Ectodermal cell (in vitro differentiated cells): ENCODE measurements around the gene PRCD.
"Not testable (repeated sequence)": the region's sequence is repeated elsewhere in the genome, so short reads cannot be mapped to it uniquely, and the experiment has no call there.

Source experiments
- H3K27ac ChIP-seq: 2 replicates; pipeline ENCODE4 v1.7.0; 2013; ENCODE audit warnings: mild to moderate bottlenecking, low read depth, low read length; ENCODE audit not compliant: insufficient read depth, poor library complexity, severe bottlenecking
- H3K27me3 ChIP-seq: 2 replicates; pipeline ENCODE4 v1.7.0; 2013; ENCODE audit warnings: mild to moderate bottlenecking, low read length; ENCODE audit not compliant: insufficient read depth, control insufficient read depth, poor library complexity, severe bottlenecking
- H3K36me3 ChIP-seq: one replicate; pipeline ENCODE4 v1.7.0; 2013; ENCODE audit warnings: low read length; ENCODE audit not compliant: control insufficient read depth, insufficient read depth
- H3K4me1 ChIP-seq: one replicate; pipeline ENCODE4 v1.7.0; 2013; ENCODE audit warnings: low read length; ENCODE audit not compliant: control insufficient read depth, insufficient read depth
- H3K4me3 ChIP-seq: 2 replicates; pipeline ENCODE4 v1.7.0; 2013; ENCODE audit warnings: low read depth, low read length, control low read depth; ENCODE audit not compliant: insufficient read depth
- H3K9me3 ChIP-seq: 2 replicates; pipeline ENCODE4 v1.7.0; 2013; ENCODE audit warnings: mild to moderate bottlenecking, low read length, moderate library complexity; ENCODE audit not compliant: control insufficient read depth
- WGBS, 2 experiments: methylation state at CpG; one replicate each; pipeline ENCODE4 v1.1.7; 2013; ENCODE audit warnings: missing lambda C conversion rate in 2 of 2; 5-methylcytosine and 5-hydroxymethylcytosine counted together

PRCD gene

GRCh38 chr17:76558198-76559095 lies 18.6 kb downstream of the PRCD start:
- H3K4me1 ChIP-seq = peaks cover 10% of the 10 kb centered on the region
- no peaks in the 10 kb centered on the region for H3K9me3 ChIP-seq
- H3K4me3 ChIP-seq = peak overlapping the region; percentile 71
- H3K27ac ChIP-seq = peak overlapping the region; percentile 31
- WGBS, 2 experiments = 1 to 2% methylated on average over 14 of the region's 14 CpGs
- H3K27me3 ChIP-seq = no peaks in the 10 kb centered on the region
- H3K36me3 ChIP-seq = peaks cover 9% of the 10 kb centered on the region

GRCh38 chr17:76559460-76559859 lies 19.6 kb downstream of the PRCD start:
- not testable (repeated sequence) for H3K27ac ChIP-seq, H3K36me3 ChIP-seq, H3K27me3 ChIP-seq, H3K9me3 ChIP-seq
- WGBS, 2 experiments = 94 to 98% methylated on average over 7 of the region's 7 CpGs
- H3K4me3 ChIP-seq = peak overlapping the region; percentile 71
- H3K4me1 ChIP-seq = peaks cover 10% of the 10 kb centered on the region

- peaks cover 10% of the 10 kb centered on the region for H3K4me1 ChIP-seq
- H3K4me3 ChIP-seq = no peak overlapping the region
- peaks cover 9% of the 10 kb centered on the region for H3K36me3 ChIP-seq
- WGBS, 2 experiments = 89 to 94% methylated on average over 10 of the region's 10 CpGs
- no peaks in the 10 kb centered on the region for H3K9me3 ChIP-seq
- no peaks in the 10 kb centered on the region for H3K27me3 ChIP-seq
- H3K27ac ChIP-seq = no peak overlapping the region
These were observed 20.4 kb downstream of the PRCD start for GRCh38 chr17:76560036-76560876.

GRCh38 chr17:76560877-76561221 lies 21.0 kb downstream of the PRCD start:
- Histone ChIP-seq H3K9me3 (no peaks in the 10 kb centered on the region), H3K27me3 (no peaks in the 10 kb centered on the region), H3K4me1 (peaks cover 10% of the 10 kb centered on the region), H3K36me3 (peaks cover 9% of the 10 kb centered on the region), H3K4me3 (no peak overlapping the region), H3K27ac (no peak overlapping the region)
- WGBS, 2 experiments = 91 to 96% methylated on average over 6 of the region's 6 CpGs

GRCh38 chr17:76561332-76561731 lies 21.5 kb downstream of the PRCD start:
- Histone ChIP-seq H3K27ac (no peak overlapping the region), H3K36me3 (peaks cover 9% of the 10 kb centered on the region), H3K27me3 (no peaks in the 10 kb centered on the region), H3K9me3 (no peaks in the 10 kb centered on the region), H3K4me1 (peaks cover 10% of the 10 kb centered on the region), H3K4me3 (no peak overlapping the region)
- WGBS, 2 experiments = 96 to 98% methylated on average over 7 of the region's 7 CpGs

- Histone ChIP-seq H3K27me3 (no peaks in the 10 kb centered on the region), H3K4me3 (no peak overlapping the region), H3K36me3 (peaks cover 9% of the 10 kb centered on the region), H3K27ac (no peak overlapping the region), H3K9me3 (no peaks in the 10 kb centered on the region), H3K4me1 (peaks cover 10% of the 10 kb centered on the region)
- WGBS, 2 experiments = 95% methylated on average over 5 of the region's 5 CpGs
These were observed 22.0 kb downstream of the PRCD start for GRCh38 chr17:76561799-76562268.

- Histone ChIP-seq H3K27me3 (no peaks in the 10 kb centered on the region), H3K36me3 (peaks cover 9% of the 10 kb centered on the region), H3K9me3 (no peaks in the 10 kb centered on the region), H3K4me3 (no peak overlapping the region), H3K27ac (no peak overlapping the region), H3K4me1 (peaks cover 10% of the 10 kb centered on the region)
- WGBS, 2 experiments = 95 to 97% methylated on average over 6 of the region's 6 CpGs
These were observed 22.9 kb downstream of the PRCD start for GRCh38 chr17:76562734-76563148.

GRCh38 chr17:76563359-76563758 lies 23.5 kb downstream of the PRCD start:
- H3K27ac ChIP-seq, H3K4me3 ChIP-seq, H3K36me3 ChIP-seq, H3K27me3 ChIP-seq, H3K9me3 ChIP-seq: not testable (repeated sequence)
- WGBS, 2 experiments = 93 to 94% methylated on average over 2 of the region's 2 CpGs
- H3K4me1 ChIP-seq = peaks cover 10% of the 10 kb centered on the region

GRCh38 chr17:76564991-76565727 lies 25.3 kb downstream of the PRCD start:
- not testable (repeated sequence) for H3K27me3 ChIP-seq, H3K4me1 ChIP-seq, H3K27ac ChIP-seq, H3K36me3 ChIP-seq, H3K4me3 ChIP-seq, H3K9me3 ChIP-seq
- 77 to 83% methylated on average over 5 to 8 of the region's 8 CpGs for WGBS, 2 experiments
